ENCODE results near the gene LAMC1. TPM values are rescaled to one million over a fixed set of nuclear protein-coding genes. Genes with fewer than 3 reads are reported as not detected.

Gene LAMC1
- total RNA-seq, 1 donor from 2014 or later: 164 TPM

DNA sequence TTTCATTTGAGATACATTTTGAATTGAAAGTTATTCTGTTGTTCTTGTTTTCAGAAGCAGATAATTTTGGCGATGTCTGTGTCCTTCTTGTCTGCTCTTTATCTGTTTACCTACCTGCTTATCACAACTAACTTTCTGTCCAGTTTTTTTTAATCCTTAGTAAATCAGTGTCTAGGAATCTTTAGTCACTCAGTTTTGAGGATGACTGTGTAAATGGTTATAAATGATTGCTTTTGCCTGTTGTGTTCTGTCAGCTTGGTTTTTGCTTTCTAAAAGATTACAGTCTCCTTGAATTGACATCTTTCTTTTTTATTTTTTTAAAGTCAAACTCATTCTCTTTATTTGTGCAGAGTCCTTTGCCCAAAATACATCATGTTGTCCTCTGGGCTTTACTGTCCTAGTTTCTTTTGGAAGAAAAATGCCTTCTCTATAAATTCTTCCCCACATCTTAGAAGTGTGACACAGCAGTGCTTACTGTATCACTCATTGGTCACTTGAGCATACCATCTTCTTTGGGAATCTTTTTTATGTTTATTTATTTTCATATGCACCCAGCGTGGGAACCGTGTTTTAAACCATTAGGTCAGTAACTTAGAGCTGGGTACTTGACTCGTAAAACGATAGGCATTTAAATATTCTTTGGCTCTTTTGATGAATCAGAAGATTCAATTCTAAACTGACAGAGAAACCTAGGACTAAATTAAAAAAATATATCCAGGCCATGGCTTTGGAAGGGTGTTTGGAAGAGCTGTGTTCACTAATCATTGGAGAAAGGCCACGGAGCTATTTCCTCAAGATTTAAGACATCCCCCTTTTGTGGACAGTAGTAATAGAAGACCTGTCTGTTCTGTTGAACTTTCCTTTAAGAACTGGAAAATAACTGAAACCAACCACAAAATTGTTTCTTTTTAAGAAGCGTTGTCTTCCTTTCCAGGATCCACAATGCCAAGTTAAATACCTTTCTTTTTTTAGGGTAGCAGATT lies 20.9 kb downstream of the LAMC1 start:
- Mint-ChIP-seq H3K36me3 (peaks cover 7% of the 10 kb centered on the region), H3K27me3 (no peaks in the 10 kb centered on the region), H3K27ac (peak overlapping the region; percentile 40), H3K4me3 (no peak overlapping the region), H3K9me3 (no peaks in the 10 kb centered on the region), H3K4me1 (ENCODE audit: unreplicated experiment) (peaks cover 74% of the 10 kb centered on the region)
- DNase-seq (ENCODE audit: extremely low spot score, unreplicated experiment): no peak
- TF ChIP-seq, protein P1, sequence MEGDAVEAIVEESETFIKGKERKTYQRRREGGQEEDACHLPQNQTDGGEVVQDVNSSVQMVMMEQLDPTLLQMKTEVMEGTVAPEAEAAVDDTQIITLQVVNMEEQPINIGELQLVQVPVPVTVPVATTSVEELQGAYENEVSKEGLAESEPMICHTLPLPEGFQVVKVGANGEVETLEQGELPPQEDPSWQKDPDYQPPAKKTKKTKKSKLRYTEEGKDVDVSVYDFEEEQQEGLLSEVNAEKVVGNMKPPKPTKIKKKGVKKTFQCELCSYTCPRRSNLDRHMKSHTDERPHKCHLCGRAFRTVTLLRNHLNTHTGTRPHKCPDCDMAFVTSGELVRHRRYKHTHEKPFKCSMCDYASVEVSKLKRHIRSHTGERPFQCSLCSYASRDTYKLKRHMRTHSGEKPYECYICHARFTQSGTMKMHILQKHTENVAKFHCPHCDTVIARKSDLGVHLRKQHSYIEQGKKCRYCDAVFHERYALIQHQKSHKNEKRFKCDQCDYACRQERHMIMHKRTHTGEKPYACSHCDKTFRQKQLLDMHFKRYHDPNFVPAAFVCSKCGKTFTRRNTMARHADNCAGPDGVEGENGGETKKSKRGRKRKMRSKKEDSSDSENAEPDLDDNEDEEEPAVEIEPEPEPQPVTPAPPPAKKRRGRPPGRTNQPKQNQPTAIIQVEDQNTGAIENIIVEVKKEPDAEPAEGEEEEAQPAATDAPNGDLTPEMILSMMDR (conservative IDR thresholded peaks at IDR 0.05): no peak

GRCh38 chr1:183044893-183045649 lies 21.9 kb downstream of the LAMC1 start:
- Mint-ChIP-seq H3K9me3 (no peaks in the 10 kb centered on the region), H3K4me3 (no peak overlapping the region), H3K27ac (peak overlapping the region; percentile 40), H3K36me3 (peaks cover 7% of the 10 kb centered on the region), H3K4me1 (ENCODE audit: unreplicated experiment) (peaks cover 65% of the 10 kb centered on the region), H3K27me3 (no peaks in the 10 kb centered on the region)
- TF ChIP-seq, protein P1 (conservative IDR thresholded peaks at IDR 0.05): no peak
- DNase-seq (ENCODE audit: extremely low spot score, unreplicated experiment): no peak

- Mint-ChIP-seq H3K27me3 (no peaks in the 10 kb centered on the region), H3K9me3 (no peaks in the 10 kb centered on the region), H3K36me3 (peaks cover 12% of the 10 kb centered on the region), H3K27ac (no peak overlapping the region), H3K4me1 (ENCODE audit: unreplicated experiment) (peaks cover 37% of the 10 kb centered on the region), H3K4me3 (no peak overlapping the region)
- no peak for DNase-seq (ENCODE audit: extremely low spot score, unreplicated experiment)
- TF ChIP-seq, protein P1 (conservative IDR thresholded peaks at IDR 0.05): no peak
These were observed 25.2 kb downstream of the LAMC1 start for GRCh38 chr1:183048087-183049085.

GRCh38 chr1:183051546-183051945 lies 28.3 kb downstream of the LAMC1 start:
- no peak overlapping the region for H3K27ac Mint-ChIP-seq
- H3K9me3 Mint-ChIP-seq: no peaks in the 10 kb centered on the region
- no peak for DNase-seq (ENCODE audit: extremely low spot score, unreplicated experiment)
- no peaks in the 10 kb centered on the region for H3K27me3 Mint-ChIP-seq
- H3K36me3 Mint-ChIP-seq: peaks cover 12% of the 10 kb centered on the region
- TF ChIP-seq, protein P1 (conservative IDR thresholded peaks at IDR 0.05): no peak
- no peak overlapping the region for H3K4me3 Mint-ChIP-seq
- H3K4me1 Mint-ChIP-seq (ENCODE audit: unreplicated experiment): peaks cover 11% of the 10 kb centered on the region

GRCh38 chr1:183052861-183053260 lies 29.6 kb downstream of the LAMC1 start:
- Mint-ChIP-seq H3K9me3 (no peaks in the 10 kb centered on the region), H3K4me1 (ENCODE audit: unreplicated experiment) (peaks cover 9% of the 10 kb centered on the region), H3K27me3 (no peaks in the 10 kb centered on the region), H3K27ac (no peak overlapping the region), H3K36me3 (peaks cover 9% of the 10 kb centered on the region), H3K4me3 (no peak overlapping the region)
- DNase-seq (ENCODE audit: extremely low spot score, unreplicated experiment): no peak
- TF ChIP-seq, protein P1 (conservative IDR thresholded peaks at IDR 0.05): no peak
